ENCODE data around the gene CFDP1.

DNA sequence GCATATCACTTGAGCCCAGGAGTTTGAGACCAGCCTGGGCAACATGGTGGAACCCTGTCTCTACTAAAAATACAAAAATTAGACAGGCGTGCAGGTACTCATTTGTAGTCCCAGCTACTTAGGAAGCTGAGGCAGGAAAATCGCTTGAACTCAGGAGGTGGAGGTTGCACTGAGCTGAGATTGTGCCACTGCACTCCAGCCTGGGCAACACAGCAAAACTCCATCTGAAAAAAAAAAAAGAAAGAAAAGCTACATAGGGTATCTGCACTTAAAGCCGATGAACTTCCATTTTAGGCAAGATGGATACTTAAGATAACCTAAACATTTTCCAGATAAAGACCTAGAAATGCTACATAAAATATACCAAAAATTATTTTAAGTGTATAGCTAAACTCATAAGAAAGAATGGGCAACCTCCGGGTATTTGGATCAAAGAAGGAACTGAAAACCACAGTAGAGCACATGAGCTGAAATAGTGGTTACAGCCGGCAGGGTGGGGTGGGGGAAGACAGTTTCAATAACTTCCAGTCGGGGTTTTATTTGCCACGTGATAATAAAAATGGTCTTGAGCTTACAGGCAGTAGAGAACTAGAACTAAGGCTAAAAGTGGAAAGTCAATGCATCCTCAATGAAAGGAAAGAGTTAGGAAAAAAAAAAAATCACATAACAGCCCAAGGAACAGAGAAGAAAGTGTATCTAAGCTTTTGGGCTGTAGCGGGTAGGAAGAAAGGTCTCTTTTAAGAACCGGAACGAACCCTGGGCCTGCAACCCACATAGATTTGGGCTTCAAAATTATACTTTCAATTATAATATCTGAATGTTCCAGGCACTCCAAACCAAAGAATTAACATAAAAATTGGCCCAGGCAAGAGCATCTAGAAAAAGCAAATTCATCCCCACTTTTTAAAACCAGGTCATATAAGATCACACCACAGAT is 53.1 kb downstream of the CFDP1 start:
- TF ChIP-seq, protein P1, sequence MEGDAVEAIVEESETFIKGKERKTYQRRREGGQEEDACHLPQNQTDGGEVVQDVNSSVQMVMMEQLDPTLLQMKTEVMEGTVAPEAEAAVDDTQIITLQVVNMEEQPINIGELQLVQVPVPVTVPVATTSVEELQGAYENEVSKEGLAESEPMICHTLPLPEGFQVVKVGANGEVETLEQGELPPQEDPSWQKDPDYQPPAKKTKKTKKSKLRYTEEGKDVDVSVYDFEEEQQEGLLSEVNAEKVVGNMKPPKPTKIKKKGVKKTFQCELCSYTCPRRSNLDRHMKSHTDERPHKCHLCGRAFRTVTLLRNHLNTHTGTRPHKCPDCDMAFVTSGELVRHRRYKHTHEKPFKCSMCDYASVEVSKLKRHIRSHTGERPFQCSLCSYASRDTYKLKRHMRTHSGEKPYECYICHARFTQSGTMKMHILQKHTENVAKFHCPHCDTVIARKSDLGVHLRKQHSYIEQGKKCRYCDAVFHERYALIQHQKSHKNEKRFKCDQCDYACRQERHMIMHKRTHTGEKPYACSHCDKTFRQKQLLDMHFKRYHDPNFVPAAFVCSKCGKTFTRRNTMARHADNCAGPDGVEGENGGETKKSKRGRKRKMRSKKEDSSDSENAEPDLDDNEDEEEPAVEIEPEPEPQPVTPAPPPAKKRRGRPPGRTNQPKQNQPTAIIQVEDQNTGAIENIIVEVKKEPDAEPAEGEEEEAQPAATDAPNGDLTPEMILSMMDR (IDR thresholded peaks at IDR 0.05; ENCODE audit: poor library complexity), result no peak
- TF ChIP-seq EZH2 (IDR thresholded peaks at IDR 0.05; ENCODE audit: borderline replicate concordance) (no peak), EZH2phosphoT487 (IDR thresholded peaks at IDR 0.05; ENCODE audit: low read depth, severe bottlenecking, unreplicated experiment) (no peak)

Data from hepatocyte (in vitro differentiated cells).